ENCODE results near the gene MBTPS1.

DNA sequence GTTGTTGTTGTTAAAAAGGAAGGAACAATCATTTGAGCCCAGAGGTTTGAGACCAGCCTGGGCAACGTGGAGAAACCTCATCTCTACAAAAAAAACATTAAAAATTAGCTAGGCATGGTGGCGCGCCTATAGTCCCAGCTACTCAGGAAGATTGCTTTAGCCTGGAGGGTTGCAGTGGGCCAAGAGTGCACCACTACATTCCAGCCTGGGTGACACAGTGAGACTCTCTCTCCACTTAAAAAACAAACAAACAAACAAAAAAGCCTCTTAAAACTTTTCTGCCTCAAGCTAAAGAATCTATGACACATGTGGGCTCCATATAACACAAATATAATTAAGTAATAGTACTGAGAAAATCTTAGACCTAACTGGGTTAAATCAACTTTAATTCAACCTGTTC, 12.5 kb downstream of the MBTPS1 start:
- TF ChIP-seq CTCF (IDR thresholded peaks at IDR 0.05) = no peak
- TF ChIP-seq POLR2A (IDR thresholded peaks at IDR 0.05) = no peak

Measured in thyroid gland (tissue), 4 donors.